Measurements from ENCODE around the gene TACO1.

- no peak for TF ChIP-seq POLR2A (IDR thresholded peaks at IDR 0.05)
- TF ChIP-seq CTCF (IDR thresholded peaks at IDR 0.05): no peak
- no peak for TF ChIP-seq POLR2AphosphoS5 (IDR thresholded peaks at IDR 0.05; ENCODE audit: insufficient read depth in 1 of 2, low read depth in 1 of 2)
Observed at GRCh38 chr17:63610854-63611253, 10.2 kb downstream of the TACO1 start.
